RWPE1 (cell line): Measurements from ENCODE around the gene RSPH9.
A peak's percentile ranks its signal among the peaks of the same experiment; 100 is the strongest.
"Not testable (repeated sequence)": the region's sequence is repeated elsewhere in the genome, so short reads cannot be mapped to it uniquely, and the experiment has no call there.

Source experiments
- CTCF ChIA-PET: fragments of 350-600 bp; sonication (Branson Sonifier 250); formaldehyde crosslinking; extraction: SDS; loops from one replicate; lab custom pipeline; 2021; lab: Yijun Ruan, JAX
- POLR2A ChIA-PET: fragments of 400-600 bp; formaldehyde crosslinking; extraction: SDS; loops from one replicate; lab custom pipeline; 2020; ENCODE audit warnings: antibody characterized with exemption; ENCODE audit not compliant: low non-redundant PET; lab: Yijun Ruan, JAX
- DNase-seq: peaks from one replicate; pipeline ENCODE4 v3.0.0; 2012; ENCODE audit warnings: low spot score
- H3K27ac ChIP-seq: fragments of 450-650 bp; 2 replicates; pipeline ENCODE4 v1.5.1; 2017
- CTCF ChIP-seq: fragments of 450-650 bp; conservative IDR thresholded peaks from 2 replicates; pipeline ENCODE4 v1.5.1; 2017; ENCODE audit warnings: low read depth, mild to moderate bottlenecking

Gene RSPH9

GRCh38 chr6:43648248-43648647 is 3.4 kb downstream of the RSPH9 start:
- H3K27ac ChIP-seq = no peak overlapping the region
- no peak for DNase-seq
- TF ChIP-seq CTCF = no peak
- ChIA-PET CTCF (interaction anchor here (0.6 kb wide), 2 partner anchors 258 to 326 kb away, joined by 3 read pairs; no protein-coding TSS in a partner anchor), POLR2A (interaction anchor here (0.6 kb wide), 1 partner anchor 61 kb away, joined by 3 read pairs; no protein-coding TSS in a partner anchor)

- H3K27ac ChIP-seq, POLR2A ChIA-PET, DNase-seq, CTCF ChIA-PET: not testable (repeated sequence)
Measured at GRCh38 chr6:43652822-43653221, 8.0 kb downstream of the RSPH9 start.

- CTCF ChIA-PET = interaction anchor here (0.6 kb wide), 2 partner anchors 9 to 10 kb away, joined by 3 to 7 read pairs; no protein-coding TSS in a partner anchor
- H3K27ac ChIP-seq = no peak overlapping the region
- no peak for TF ChIP-seq CTCF
- no peak for DNase-seq
- POLR2A ChIA-PET = no interaction called here
Measured at GRCh38 chr6:43657221-43657802, 12.5 kb downstream of the RSPH9 start.

- ChIA-PET CTCF (interaction anchor here (0.6 kb wide), 1 partner anchor 9 kb away, joined by 3 read pairs; no protein-coding TSS in a partner anchor), POLR2A (no interaction called here)
- no peak for DNase-seq
- no peak overlapping the region for H3K27ac ChIP-seq
- TF ChIP-seq CTCF = no peak
Measured at GRCh38 chr6:43658161-43658560, 13.3 kb downstream of the RSPH9 start.

GRCh38 chr6:43662948-43663347 is 18.1 kb downstream of the RSPH9 start:
- POLR2A ChIA-PET, H3K27ac ChIP-seq, DNase-seq, CTCF ChIA-PET: not testable (repeated sequence)

GRCh38 chr6:43665376-43665775 is 20.5 kb downstream of the RSPH9 start:
- ChIA-PET POLR2A (no interaction called here), CTCF (interaction anchor here (1.2 to 3.3 kb wide), 4 partner anchors 105 to 414 kb away, joined by 4 to 28 read pairs (median 11); partner anchors contain the start of gene VEGFA)
- DNase-seq = peak; percentile 60
- no peak overlapping the region for H3K27ac ChIP-seq
- TF ChIP-seq CTCF = no peak

- TF ChIP-seq CTCF = no peak
- peak overlapping the region; percentile 77 for H3K27ac ChIP-seq
- no peak for DNase-seq
- POLR2A ChIA-PET = interaction anchor here (0.6 kb wide), 1 partner anchor 325 kb away, joined by 3 read pairs; no protein-coding TSS in a partner anchor
- CTCF ChIA-PET = interaction anchor here (0.6 to 5.9 kb wide), 16 partner anchors 8 to 413 kb away, joined by 3 to 33 read pairs (median 4); partner anchors contain the start of gene VEGFA
Measured at GRCh38 chr6:43666196-43666920, 21.5 kb downstream of the RSPH9 start.
